GM10847 (cell line): Measurements from ENCODE around the gene OR6T1.

Source experiments
- POLR2A ChIP-seq: IDR thresholded peaks from 2 replicates; pipeline ENCODE4 v1.6.1; 2011; ENCODE audit not compliant: insufficient read length; ENCODE audit errors: extremely low read depth

OR6T1 gene, protein sequence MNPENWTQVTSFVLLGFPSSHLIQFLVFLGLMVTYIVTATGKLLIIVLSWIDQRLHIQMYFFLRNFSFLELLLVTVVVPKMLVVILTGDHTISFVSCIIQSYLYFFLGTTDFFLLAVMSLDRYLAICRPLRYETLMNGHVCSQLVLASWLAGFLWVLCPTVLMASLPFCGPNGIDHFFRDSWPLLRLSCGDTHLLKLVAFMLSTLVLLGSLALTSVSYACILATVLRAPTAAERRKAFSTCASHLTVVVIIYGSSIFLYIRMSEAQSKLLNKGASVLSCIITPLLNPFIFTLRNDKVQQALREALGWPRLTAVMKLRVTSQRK

DNA sequence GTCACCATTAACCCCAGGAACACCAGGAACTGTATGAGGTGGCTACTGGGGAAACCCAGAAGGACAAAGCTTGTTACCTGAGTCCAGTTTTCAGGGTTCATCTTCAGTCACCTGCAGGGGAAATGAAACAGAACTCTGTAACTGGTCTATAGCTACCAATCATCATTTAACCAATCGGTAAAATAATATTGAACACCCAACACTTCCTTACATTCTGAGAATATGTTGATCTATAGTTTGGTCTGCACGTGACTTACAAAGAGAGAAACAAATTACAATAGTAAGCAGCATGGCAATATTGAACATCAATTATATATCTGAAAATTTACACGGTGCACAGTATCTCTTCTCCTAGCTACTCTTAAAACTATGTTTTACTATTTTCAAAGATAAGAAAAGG, at the start of gene OR6T1:
Gene OR6T1, minus strand, starts transcription at position 101 of the 400 bp plus-strand sequence. Its CDS starts 0 bp downstream, at position 101.
- no peak for TF ChIP-seq POLR2A

DNA sequence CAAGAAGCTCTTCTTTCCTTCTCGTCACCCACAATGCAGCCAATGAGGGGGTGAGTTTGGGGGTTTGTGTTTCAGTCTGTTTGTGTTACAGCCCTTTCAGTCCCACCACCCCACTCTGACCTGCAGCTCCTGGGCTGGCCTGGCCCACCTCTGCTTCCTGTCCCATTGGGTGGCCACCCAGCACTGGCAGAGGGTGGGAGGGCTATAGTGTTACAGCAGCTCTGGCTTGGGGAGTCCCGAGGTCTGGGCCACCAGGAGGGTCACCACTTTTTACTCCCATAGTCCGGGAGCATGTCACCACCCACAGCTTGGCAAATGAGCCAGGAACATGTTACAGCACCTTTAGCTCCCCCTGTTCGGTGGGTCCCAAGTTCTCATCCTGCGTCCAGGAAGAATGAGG, 35.7 kb upstream of the OR6T1 start:
- TF ChIP-seq POLR2A, result no peak

DNA sequence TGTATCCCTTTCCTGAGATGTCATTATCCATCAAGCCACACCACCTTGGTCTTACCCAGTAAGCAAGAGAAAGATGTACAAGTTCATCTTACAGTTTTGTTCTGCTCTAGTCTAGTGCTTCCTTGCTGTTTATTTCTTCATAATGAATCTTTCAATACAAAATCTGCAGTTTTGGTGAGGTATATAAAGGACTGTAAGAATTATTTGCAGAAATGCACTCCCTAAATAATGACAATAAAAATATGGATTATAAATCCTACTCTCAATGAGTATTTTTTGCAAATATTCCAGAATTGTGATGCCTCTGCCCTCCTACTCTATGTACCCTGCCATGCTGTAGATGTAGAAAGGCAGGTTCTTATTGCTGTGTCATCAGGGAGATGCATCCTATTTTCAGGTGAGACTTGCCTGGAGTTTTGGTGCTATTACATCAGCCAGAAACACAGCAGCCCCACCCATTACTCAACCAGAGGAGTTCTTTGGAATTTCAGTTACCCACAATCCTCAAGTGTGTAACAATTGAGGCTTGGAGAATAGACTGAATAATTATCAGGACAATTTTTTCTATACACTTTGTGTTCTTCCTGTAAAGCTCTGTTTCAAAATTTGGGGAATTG, 34.2 kb upstream of the OR6T1 start, which contains the start of gene OR10S1:
Gene OR10S1, minus strand, starts transcription at position 51 of the 617 bp plus-strand sequence. CDS start 117 bp downstream, outside the sequence.
- TF ChIP-seq POLR2A, result no peak

DNA sequence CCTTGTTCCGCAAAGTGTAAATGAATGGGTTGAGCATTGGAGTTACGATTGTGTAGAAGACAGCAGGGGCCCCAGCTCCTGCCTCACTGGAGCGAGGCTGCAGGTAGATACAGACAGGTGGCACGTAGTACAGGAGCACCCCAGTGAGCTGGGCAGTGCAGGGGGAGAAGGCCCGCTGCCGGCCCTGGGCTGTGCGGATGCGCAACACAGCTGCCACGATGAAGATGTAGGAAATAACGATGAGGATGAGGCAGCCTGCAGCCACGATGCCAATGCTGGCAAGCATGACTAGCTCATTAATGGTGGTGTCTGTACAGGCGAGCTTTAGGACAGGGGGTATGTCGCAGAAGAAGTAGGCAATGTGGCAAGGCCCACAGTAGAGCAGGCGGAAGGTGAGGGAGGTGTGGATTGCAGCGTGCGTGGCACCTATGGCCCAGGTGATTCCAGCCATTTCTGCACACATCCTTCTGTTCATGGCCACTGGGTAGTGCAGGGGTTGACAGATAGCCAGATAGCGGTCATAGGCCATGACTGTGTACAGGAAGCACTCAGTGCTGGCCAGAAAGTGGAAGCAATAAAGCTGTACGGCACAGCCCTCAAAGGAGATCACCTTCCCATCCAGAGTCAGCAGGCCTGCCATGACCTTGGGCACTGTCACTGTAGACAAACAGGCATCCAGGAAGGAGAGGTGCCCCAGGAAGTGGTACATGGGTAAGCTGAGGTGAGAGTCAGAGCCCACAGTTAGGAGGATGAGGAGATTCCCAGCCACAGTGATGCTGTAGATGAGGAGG, 33.3 kb upstream of the OR6T1 start:
- no peak for TF ChIP-seq POLR2A

DNA sequence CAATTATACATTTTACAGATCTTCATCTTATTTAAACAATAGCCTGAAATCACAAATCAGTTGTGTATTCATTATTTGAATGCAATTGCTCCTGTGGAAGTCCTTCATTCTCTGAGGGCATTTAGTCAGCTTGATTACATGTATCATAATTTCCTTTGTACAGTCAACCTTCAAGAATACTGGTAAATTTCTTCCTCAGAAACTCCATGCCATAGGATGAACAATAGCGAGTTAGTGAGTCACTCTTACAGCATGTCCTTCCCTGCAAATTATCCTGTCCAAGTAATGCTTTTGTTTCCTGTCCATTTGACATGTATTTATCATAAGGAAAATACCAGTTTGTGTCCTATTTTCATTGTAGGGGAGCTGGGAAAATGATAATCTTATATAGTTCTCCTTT, 30.2 kb upstream of the OR6T1 start:
- TF ChIP-seq POLR2A, result no peak

DNA sequence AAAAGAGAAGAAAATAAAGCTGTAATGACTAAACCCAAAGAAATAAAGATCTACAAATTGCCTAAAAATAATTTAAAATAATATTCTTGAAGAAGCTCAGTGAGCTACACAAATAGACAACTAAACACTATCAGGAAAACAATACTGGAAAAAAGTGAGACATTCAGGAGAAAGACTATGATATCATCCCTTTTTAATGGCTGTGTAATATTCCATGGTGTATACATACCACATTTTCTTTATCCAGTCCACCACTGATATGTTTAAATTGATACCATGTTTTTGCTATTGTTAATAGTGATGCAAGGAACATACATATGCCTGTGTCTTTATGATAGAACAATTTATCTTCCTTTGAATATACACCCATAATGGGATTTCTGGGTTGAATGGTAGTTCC, 13.1 kb upstream of the OR6T1 start:
- TF ChIP-seq POLR2A, result no peak

DNA sequence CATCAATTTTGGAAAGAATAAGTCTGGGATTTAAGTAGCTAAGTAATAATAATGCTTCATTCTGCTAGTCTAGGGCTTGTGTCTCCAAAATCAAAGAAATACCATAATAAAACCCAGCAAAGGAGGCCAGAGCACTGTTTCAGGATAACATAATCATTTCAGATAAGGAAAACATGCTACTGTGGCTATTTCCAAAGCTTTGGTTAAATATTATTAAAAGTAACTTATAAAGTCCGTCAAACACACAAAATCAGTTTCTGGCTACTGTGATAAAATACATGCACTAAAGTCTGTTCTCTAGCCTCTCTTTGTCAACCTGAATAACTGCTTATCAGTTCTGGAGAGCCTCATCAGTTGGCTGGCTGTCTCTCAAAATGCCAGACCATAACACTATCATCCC, 1.5 kb upstream of the OR6T1 start:
- TF ChIP-seq POLR2A, result no peak

DNA sequence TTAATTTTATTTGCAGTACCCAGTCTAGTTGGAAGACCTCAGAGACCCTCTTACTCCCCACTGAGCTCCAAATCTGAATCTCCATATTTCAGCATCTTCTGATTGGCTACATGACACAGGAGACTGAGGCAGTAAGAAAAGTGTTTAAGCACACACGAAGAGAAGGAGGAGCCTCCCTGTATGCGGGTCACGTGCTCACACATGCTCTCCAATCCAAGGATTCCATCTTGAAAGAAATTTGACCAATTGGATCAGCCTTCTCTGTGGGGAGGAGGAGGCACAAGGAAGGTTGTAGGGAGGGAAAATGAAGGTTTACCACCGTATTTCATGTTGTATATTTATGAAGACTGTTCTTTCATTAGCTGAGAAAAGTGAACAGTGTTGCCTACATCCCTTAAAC, 1.2 kb downstream of the OR6T1 start:
- TF ChIP-seq POLR2A, result no peak

DNA sequence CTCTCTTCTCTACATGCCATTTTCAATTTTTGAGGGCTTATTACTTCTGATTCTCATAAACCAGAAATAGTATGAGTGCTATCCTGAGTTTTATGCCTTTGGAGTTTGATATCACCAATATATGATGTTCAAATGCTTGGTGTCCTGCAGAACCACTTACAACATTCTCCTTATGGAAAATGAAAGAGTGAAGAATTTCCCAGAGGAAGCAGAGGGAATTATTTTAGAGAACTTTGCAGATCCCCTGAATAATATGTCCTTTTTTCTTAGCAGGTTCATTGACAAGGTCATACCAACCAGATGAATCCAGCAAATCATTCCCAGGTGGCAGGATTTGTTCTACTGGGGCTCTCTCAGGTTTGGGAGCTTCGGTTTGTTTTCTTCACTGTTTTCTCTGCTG, 4.3 kb downstream of the OR6T1 start, which contains the start of gene OR4D5:
Gene OR4D5, plus strand, starts transcription at position 301 of the 400 bp plus-strand sequence. Its CDS starts 0 bp downstream, at position 301.
- TF ChIP-seq POLR2A, result no peak

DNA sequence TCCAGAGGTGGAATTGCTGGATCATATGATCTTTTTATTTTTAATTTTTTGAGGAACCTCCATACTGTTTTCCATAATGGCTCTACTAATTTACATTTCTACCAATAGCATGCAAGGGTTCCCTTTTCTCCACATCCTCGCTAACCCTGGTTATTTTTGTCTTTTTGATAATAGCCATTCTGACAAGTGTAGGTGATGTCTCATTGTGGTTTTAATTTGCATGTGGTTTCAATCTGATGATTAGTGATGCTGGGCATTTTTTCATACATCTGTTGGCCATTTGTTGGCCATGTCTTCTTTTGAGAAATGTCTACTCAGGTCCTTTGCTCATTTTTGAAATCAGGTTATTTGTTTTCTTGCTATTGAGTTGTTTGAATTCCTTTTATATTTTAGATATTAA, 19.6 kb downstream of the OR6T1 start:
- TF ChIP-seq POLR2A, result no peak

DNA sequence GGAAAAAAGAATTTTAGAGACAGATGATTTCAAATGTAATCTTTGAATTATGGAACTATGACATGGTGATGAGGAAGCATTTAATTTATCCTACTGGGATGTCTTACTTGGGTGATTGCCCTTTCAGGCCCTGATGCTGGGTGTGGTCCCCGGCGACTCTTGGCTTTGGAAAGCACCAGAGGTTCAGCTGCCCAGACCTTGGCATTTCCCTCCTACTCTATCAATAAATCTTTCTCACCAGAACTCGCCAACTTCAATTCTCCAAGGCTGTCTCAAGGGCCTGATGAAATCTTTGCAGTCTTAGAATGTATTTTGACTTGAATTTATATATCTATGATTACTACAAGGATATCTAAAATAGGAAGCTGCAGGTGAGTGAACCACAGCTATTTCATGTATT, 22.7 kb downstream of the OR6T1 start:
- TF ChIP-seq POLR2A, result no peak

DNA sequence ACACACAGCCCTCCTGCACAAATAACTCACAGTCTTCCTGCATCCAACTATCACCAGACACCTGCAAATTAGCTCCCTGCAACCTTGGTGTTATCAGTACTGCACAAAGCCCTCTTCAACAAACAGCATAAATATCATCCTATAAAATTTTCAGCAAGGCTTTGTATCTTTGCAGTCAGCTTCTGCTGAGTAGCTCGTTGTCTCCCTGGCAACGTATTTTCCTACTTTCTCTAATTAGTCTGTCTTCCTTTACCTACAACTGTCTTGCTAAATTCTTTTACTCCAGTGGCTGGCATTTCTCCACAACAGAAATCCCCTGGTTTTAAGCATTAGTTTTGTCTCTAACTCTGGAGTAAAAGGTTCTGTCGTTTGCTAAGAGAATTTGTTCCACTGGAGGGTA, 37.8 kb downstream of the OR6T1 start:
- no peak for TF ChIP-seq POLR2A

DNA sequence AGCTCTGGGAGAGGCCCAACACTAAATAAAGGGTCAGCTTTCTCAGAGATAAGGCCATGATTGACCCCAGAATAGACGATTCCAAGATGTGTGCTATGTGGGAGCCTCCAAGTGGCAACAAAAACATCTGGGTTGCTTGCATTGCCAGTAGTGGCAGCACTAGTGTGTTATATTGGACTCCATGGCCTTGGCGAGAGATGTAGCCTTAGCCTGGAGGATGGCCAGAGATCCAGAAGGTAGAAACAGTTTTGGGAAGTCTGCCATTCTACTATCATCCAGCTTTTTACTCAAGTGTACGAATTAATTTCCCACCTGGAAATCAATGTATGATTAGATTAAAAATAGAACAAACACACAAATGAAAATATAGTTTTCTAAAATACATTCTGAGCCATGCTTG, 38.7 kb downstream of the OR6T1 start:
- TF ChIP-seq POLR2A, result no peak

DNA sequence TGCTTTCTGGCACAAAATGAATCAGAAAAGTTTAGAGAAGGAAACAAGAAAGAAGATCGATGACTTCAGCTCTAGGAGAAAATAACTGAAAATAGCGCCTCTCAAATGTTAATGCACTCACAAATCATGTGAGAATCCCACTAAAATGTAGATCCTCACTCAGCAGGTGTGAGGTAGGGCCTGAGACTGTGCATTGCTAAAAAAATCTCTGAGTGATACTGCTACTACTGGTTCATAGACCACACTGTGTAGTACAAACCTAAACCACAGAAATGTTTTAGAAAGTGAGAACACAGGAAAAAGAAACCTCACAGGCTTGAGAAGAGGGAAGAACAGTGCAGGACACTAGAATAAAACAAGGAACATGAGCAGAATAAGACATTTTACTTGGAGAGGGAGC, 39.7 kb downstream of the OR6T1 start:
- TF ChIP-seq POLR2A, result no peak

DNA sequence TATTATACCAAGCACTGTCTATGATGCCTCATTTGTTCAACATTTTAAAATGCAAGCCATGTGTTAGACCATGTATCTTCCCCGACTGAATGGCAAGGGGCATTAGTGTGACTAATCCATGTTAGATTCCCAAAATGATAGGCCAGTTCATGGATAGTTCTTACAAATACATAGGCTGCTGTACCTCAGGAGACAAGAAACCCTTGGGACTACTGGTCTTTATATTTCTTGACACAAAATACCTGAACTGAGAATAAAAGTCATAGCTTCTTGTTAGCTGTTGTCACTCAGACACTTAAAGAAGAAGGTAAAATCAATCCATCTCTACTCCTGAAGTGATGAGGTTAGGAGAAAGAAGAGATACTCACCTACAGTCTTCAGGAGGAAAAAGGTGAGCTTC, 41.8 kb downstream of the OR6T1 start, which contains the start of gene OR8D4:
Gene OR8D4, plus strand, starts transcription at position 301 of the 400 bp plus-strand sequence. CDS start 4,265 bp downstream, outside the sequence.
- no peak for TF ChIP-seq POLR2A

DNA sequence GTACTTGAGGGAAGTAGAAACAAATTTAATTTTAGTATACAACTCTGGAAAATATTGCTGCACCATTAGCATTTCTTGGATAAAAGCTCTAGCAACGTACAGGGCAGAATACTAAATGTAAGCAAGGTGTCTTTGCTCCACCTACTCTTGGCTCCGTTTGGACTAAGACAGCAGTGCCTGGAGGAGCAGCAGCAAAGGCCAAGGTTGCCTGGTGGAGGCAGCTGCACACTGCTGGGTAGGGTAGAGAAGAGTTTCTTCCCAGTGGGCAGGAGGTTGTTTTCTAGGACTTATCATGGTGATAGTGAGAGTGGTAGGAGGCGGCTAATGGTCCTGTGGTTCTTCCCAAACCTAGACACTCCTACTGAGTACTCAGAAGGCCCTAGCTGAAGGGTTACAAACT, 43.8 kb downstream of the OR6T1 start:
- TF ChIP-seq POLR2A, result no peak
